Endothelial cell of umbilical vein (primary cell): ENCODE measurements around the gene TESK1. TPM values are rescaled to one million over a fixed set of nuclear protein-coding genes. Genes with fewer than 3 reads are reported as not detected.
"Not testable (repeated sequence)": the region's sequence is repeated elsewhere in the genome, so short reads cannot be mapped to it uniquely, and the experiment has no call there.

ENCODE experiments used
- BruUV-seq: library from RNA; stranded (reverse); fragments of 400-500 nt; replicated peaks from 2 replicates; lab custom pipeline; 2021; lab: Mats Ljungman, UMichigan
- CTCF ChIA-PET: fragments of 300-600, 350-600 bp; sonication (Branson Sonifier 250); formaldehyde crosslinking; loops from one replicate; lab custom pipeline; 2021; ENCODE audit warnings: antibody characterized with exemption, inconsistent platforms; lab: Charles Lee
- POLR2A ChIA-PET: fragments of 300-600, 350-600 bp; sonication (Branson Sonifier 250); formaldehyde crosslinking; loops from one replicate; lab custom pipeline; 2021; ENCODE audit warnings: antibody characterized with exemption, inconsistent platforms; lab: Charles Lee
- DNase-seq: peaks from one replicate; pipeline ENCODE4 v3.0.0-alpha.2; 2011; ENCODE audit warnings: low read depth, low spot score
- FAIRE-seq: peaks from 2 replicates; lab custom pipeline; 2011; peaks lifted over from hg19 to GRCh38; lab: Jason Lieb, UNC
- H2AFZ ChIP-seq: 2 replicates; pipeline ENCODE4 v1.6.0; 2012; ENCODE audit warnings: low read depth, low read length, control low read depth, inconsistent platforms
- H3K27ac ChIP-seq: 2 replicates; pipeline ENCODE4 v1.5.1; 2011; ENCODE audit warnings: low read depth, mild to moderate bottlenecking, control low read depth, low read length, moderate library complexity; ENCODE audit not compliant: insufficient read depth
- H3K27me3 ChIP-seq, 2 experiments: 2 replicates each; pipeline versions ENCODE4 v1.6.0 to v1.6.1; 2011; ENCODE audit warnings: low read length in 2 of 2, mixed read lengths in 1 of 2; ENCODE audit not compliant: control insufficient read depth in 2 of 2, insufficient read depth in 2 of 2
- H3K36me3 ChIP-seq, 2 experiments: 2 replicates in 1 of 2; 3 replicates in 1 of 2; pipeline ENCODE4 v1.5.1; 2011; ENCODE audit warnings: low read length in 2 of 2, mild to moderate bottlenecking in 1 of 2, moderate library complexity in 1 of 2; ENCODE audit not compliant: control insufficient read depth in 2 of 2, insufficient read depth in 2 of 2; ENCODE audit errors: extremely low read depth in 1 of 2
- H3K4me1 ChIP-seq: 3 replicates; pipeline ENCODE4 v1.5.1; 2011; ENCODE audit warnings: mild to moderate bottlenecking, low read length; ENCODE audit not compliant: control insufficient read depth, insufficient read depth; ENCODE audit errors: extremely low read depth
- H3K4me2 ChIP-seq: 2 replicates; pipeline ENCODE4 v1.6.1; 2011; ENCODE audit warnings: low read length, control low read depth, mixed read lengths; ENCODE audit not compliant: insufficient read depth
- H3K4me3 ChIP-seq, 3 experiments: fragments of 200-600 bp in 1 of 3; sonication (generic), shearing (Covaris generic) in 1 of 3; replicated peaks in 1 of 3; 2 replicates each; pipeline ENCODE4 v1.5.1; 2011 to 2016; ENCODE audit warnings: control low read depth in 3 of 3, low read length in 3 of 3, mild to moderate bottlenecking in 2 of 3, inconsistent platforms in 1 of 3, low read depth in 1 of 3, moderate library complexity in 1 of 3; ENCODE audit not compliant: insufficient read depth in 1 of 3
- H3K79me2 ChIP-seq: 2 replicates; pipeline ENCODE4 v1.6.0; 2012; ENCODE audit warnings: low read length, inconsistent platforms; ENCODE audit not compliant: control insufficient read depth, insufficient read depth
- H3K9ac ChIP-seq: replicated peaks from 2 replicates; pipeline ENCODE3; 2011; ENCODE audit warnings: low read length, control low read depth; ENCODE audit not compliant: insufficient read depth; ENCODE audit errors: extremely low read depth
- H3K9me1 ChIP-seq: replicated peaks from 3 replicates; pipeline ENCODE4 v1.6.0; 2011; ENCODE audit warnings: mild to moderate bottlenecking, low read length; ENCODE audit not compliant: control insufficient read depth, insufficient read depth; ENCODE audit errors: extremely low read depth
- H3K9me3 ChIP-seq: replicated peaks from 2 replicates; pipeline ENCODE4 v1.5.1; 2012; ENCODE audit warnings: low read length, inconsistent platforms; ENCODE audit not compliant: control insufficient read depth, insufficient read depth
- H4K20me1 ChIP-seq: replicated peaks from 2 replicates; pipeline ENCODE3; 2011; ENCODE audit warnings: mild to moderate bottlenecking, low read length; ENCODE audit not compliant: control insufficient read depth, insufficient read depth; ENCODE audit errors: extremely low read depth
- EZH2 ChIP-seq: IDR thresholded peaks from 2 replicates; pipeline ENCODE4 v1.6.1; 2012; ENCODE audit warnings: borderline replicate concordance, low read depth, mild to moderate bottlenecking, moderate library complexity, low read length, inconsistent platforms; ENCODE audit not compliant: severe bottlenecking
- FOS ChIP-seq: IDR thresholded peaks from 2 replicates; pipeline ENCODE4 v1.6.1; 2011; ENCODE audit warnings: mild to moderate bottlenecking, low read length, moderate library complexity, borderline replicate concordance; ENCODE audit not compliant: insufficient read depth
- GATA2 ChIP-seq: IDR thresholded peaks from 2 replicates; pipeline ENCODE4 v1.7.0; 2011; ENCODE audit warnings: low read depth, mild to moderate bottlenecking, moderate library complexity, mixed read lengths, low read length; ENCODE audit not compliant: insufficient read length, insufficient read depth
- JUN ChIP-seq: IDR thresholded peaks from 2 replicates; pipeline ENCODE4 v1.6.1; 2011; ENCODE audit warnings: borderline replicate concordance, low read depth; ENCODE audit not compliant: insufficient read length, insufficient read depth
- MYC ChIP-seq: IDR thresholded peaks from one replicate; pipeline ENCODE4 v1.6.1; 2011; ENCODE audit warnings: mild to moderate bottlenecking, low read depth, low read length
- POLR2A ChIP-seq: IDR thresholded peaks from 2 replicates; pipeline ENCODE4 v1.6.1; 2012; ENCODE audit warnings: low read depth, mild to moderate bottlenecking, control low read depth, low read length
- POLR2AphosphoS5 ChIP-seq: IDR thresholded peaks from 2 replicates; pipeline ENCODE4 v1.6.1; 2012; ENCODE audit warnings: low read depth, mild to moderate bottlenecking, control low read depth, low read length, moderate library complexity; ENCODE audit not compliant: insufficient read depth
- dilution Hi-C: fragments of 300-500 bp; cut with MboI; formaldehyde crosslinking; loops from one replicate; pipeline ENCODE4 v1.15.0; 2019; ENCODE audit warnings: low sequenced_read_pairs; ENCODE audit not compliant: extremely low pct_ligation_motif_present
- intact Hi-C: fragments of 100-400 bp; cut with micrococcal nuclease; formaldehyde crosslinking; loops from one replicate; pipeline ENCODE4 v1.10.0; 2022
- polyA plus RNA-seq, 4 experiments: library from polyadenylated mRNA; depleted of rRNA in 3 of 4; stranded (reverse) in 3 of 4; unstranded in 1 of 4; fragments of >200 nt; gene quantifications; 2 replicates each; pipeline versions ENCODE4 v1.2.1 to v1.2.3, GENCODE V29; 2011 to 2012; ENCODE audit warnings: missing spikeins in 1 of 4
- total RNA-seq: library from RNA; stranded (reverse); gene quantifications from 2 replicates; pipeline ENCODE4 v1.2.3, GENCODE V29; 2021
- TF ChIP-seq, protein P1 (sequence below), 2 donors: IDR thresholded peaks; 1 replicate in 1 of 2; 2 replicates in 1 of 2; pipeline ENCODE4 v1.5.1; 2011; ENCODE audit warnings: low read length in 2 of 2, mild to moderate bottlenecking in 2 of 2, moderate library complexity in 2 of 2, control low read depth in 1 of 2, inconsistent platforms in 1 of 2, low read depth in 1 of 2; ENCODE audit not compliant: insufficient read depth in 1 of 2; ENCODE audit errors: extremely low read depth in 1 of 2
- TF ChIP-seq, protein P2 (sequence below): IDR thresholded peaks from 2 replicates; pipeline ENCODE4 v1.6.1; 2011; ENCODE audit not compliant: insufficient read depth, insufficient read length

Gene TESK1
- total and polyA plus RNA-seq, 2 donors (not counting 3 experiments of a cell fraction or from before 2014, with no cell fraction given): 25.3 to 26.4 TPM

DNA sequence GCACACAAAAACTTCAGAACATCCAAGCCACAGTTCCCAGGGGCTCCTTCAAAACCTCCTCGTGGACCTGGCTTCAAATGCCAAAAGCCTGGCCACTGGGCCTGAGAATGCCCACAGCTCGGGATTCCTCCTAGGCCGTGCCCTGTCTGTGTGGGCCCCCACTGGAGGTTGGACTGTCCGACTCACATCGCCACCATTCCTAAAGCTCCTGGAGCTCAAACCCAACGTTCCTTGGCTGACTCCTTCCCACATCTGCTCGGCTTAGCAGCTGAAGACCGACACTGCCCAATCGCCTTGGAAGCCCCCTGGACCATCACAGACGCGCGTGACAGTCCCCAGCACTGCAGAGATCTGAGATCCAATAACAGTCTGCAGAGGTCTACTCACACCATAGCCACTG, 38.0 kb downstream of the TESK1 start:
- H3K27me3 ChIP-seq: peaks cover 0 to 4% of the 10 kb centered on the region in 2 experiments
- no peak overlapping the region for H3K4me2 ChIP-seq
- FAIRE-seq: no peak
- ChIA-PET CTCF (interaction anchor here (1.1 kb wide), 1 partner anchor 32 kb away, joined by 3 read pairs; no protein-coding TSS in a partner anchor), POLR2A (no interaction called here)
- H3K79me2 ChIP-seq: no peaks in the 10 kb centered on the region
- BruUV-seq: no TSS peak
- H3K9me3 ChIP-seq: no peaks in the 10 kb centered on the region
- no peak for DNase-seq
- H3K4me3 ChIP-seq: no peak overlapping the region
- intact Hi-C loops: no loop called here
- H2AFZ ChIP-seq: no peak overlapping the region
- H3K27ac ChIP-seq: no peak overlapping the region
- TF ChIP-seq POLR2AphosphoS5 (no peak), POLR2A (no peak), FOS (no peak), EZH2 (no peak), MYC (no peak), GATA2 (no peak), JUN (no peak)
- TF ChIP-seq, protein P1, sequence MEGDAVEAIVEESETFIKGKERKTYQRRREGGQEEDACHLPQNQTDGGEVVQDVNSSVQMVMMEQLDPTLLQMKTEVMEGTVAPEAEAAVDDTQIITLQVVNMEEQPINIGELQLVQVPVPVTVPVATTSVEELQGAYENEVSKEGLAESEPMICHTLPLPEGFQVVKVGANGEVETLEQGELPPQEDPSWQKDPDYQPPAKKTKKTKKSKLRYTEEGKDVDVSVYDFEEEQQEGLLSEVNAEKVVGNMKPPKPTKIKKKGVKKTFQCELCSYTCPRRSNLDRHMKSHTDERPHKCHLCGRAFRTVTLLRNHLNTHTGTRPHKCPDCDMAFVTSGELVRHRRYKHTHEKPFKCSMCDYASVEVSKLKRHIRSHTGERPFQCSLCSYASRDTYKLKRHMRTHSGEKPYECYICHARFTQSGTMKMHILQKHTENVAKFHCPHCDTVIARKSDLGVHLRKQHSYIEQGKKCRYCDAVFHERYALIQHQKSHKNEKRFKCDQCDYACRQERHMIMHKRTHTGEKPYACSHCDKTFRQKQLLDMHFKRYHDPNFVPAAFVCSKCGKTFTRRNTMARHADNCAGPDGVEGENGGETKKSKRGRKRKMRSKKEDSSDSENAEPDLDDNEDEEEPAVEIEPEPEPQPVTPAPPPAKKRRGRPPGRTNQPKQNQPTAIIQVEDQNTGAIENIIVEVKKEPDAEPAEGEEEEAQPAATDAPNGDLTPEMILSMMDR (IDR thresholded peaks at IDR 0.05; ENCODE audit: extremely low read depth in 1 of 2, insufficient read depth in 1 of 2, low read depth in 1 of 2, low read length in 2 of 2): no peak
- TF ChIP-seq, protein P2, sequence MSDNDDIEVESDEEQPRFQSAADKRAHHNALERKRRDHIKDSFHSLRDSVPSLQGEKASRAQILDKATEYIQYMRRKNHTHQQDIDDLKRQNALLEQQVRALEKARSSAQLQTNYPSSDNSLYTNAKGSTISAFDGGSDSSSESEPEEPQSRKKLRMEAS: no peak
- no peak overlapping the region for H3K9ac ChIP-seq
- H3K4me1 ChIP-seq: peaks cover 6% of the 10 kb centered on the region
- dilution Hi-C loops: no loop called here
- H3K36me3 ChIP-seq: no peaks in the 10 kb centered on the region
- H4K20me1 ChIP-seq: no peaks in the 10 kb centered on the region
- no peaks in the 10 kb centered on the region for H3K9me1 ChIP-seq

DNA sequence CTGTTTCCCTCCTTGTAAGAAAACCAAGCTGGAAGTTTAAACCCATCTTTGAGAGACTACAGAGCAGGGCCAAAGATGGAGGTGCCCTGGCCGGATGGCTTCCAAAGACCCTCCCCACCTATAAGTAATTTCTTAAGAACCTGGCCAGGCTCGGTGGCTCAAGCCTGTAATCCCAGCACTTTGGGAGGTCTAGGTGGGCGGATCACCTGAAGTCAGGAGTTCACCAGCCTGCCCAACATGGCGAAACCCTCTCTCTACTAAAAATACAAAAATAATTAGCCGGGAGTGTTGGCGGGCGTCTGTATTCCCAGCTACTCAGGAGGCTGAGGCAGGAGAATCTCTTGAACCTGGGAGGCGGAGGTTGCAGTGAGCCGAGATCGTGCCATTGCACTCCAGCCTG, 40.7 kb downstream of the TESK1 start:
- H2AFZ ChIP-seq: peak overlapping the region; percentile 98
- H3K4me2 ChIP-seq: not testable (repeated sequence)

More for the DNA sequence above, 40.7 kb downstream of the TESK1 start:
- DNase-seq, H3K27me3 ChIP-seq, H3K36me3 ChIP-seq, H3K9me3 ChIP-seq, dilution Hi-C loops, BruUV-seq, H3K9me1 ChIP-seq, H3K79me2 ChIP-seq, H3K4me3 ChIP-seq, H3K9ac ChIP-seq, POLR2A ChIA-PET, H4K20me1 ChIP-seq, H3K4me1 ChIP-seq, H3K27ac ChIP-seq: not testable (repeated sequence)
- intact Hi-C loops: loop anchor here (5.0 kb wide), 2 partner anchors 163 to 237 kb away; no protein-coding TSS in a partner anchor
- CTCF ChIA-PET: interaction anchor here (0.9 to 2.4 kb wide), 10 partner anchors 11 to 393 kb away, joined by 3 to 27 read pairs (median 6); partner anchors contain the start of genes CCDC107 and RMRP
- FAIRE-seq: peak; percentile 59
